HepG2 (cell line): ENCODE results near the gene TMEM218. TPM values are rescaled to one million over a fixed set of nuclear protein-coding genes. Genes with fewer than 3 reads are reported as not detected.

Source experiments
- ATAC-seq: fragments of 200-7000 bp; cut with Tn5 transposase; 3 replicates; pipeline ENCODE4 v1.9.1; 2020; ENCODE audit warnings: mild to moderate bottlenecking, moderate library complexity
- BruUV-seq: library from RNA; stranded (reverse); fragments of 400-500 nt; replicated peaks from 2 replicates; lab custom pipeline; 2021; lab: Mats Ljungman, UMichigan
- CTCF ChIA-PET: fragments of 300-600 bp; formaldehyde crosslinking; extraction: SDS; loops from one replicate; lab custom pipeline; 2021; ENCODE audit warnings: low total read pairs, inconsistent platforms, low intra/inter-chr PET ratio; lab: Yijun Ruan, JAX
- POLR2A ChIA-PET: fragments of 350-600 bp; sonication (Branson Sonifier 250); formaldehyde crosslinking; loops from one replicate; lab custom pipeline; 2020; ENCODE audit warnings: antibody characterized with exemption, inconsistent platforms; lab: Yijun Ruan, JAX
- DNase-seq: peaks from one replicate; pipeline ENCODE4 v3.0.0-alpha.2; 2015; ENCODE audit warnings: low spot score
- FAIRE-seq: peaks from 3 replicates; lab custom pipeline; 2011; peaks lifted over from hg19 to GRCh38; lab: Jason Lieb, UNC
- H2AFZ ChIP-seq: one replicate; pipeline ENCODE4 v1.6.1; 2011; ENCODE audit warnings: low read length, inconsistent platforms
- H3K27ac ChIP-seq: fragments of 300-600 bp; 3 replicates; pipeline ENCODE4 v1.8.0; 2011; ENCODE audit warnings: mixed run types, mild to moderate bottlenecking, mixed read lengths, low read length, inconsistent platforms; ENCODE audit not compliant: insufficient read depth; ENCODE audit errors: extremely low read length
- H3K27me3 ChIP-seq, 2 experiments: fragments of 200-600 bp in 1 of 2; 2 replicates in 1 of 2; 3 replicates in 1 of 2; pipeline versions ENCODE4 v1.6.0 to v1.8.0; 2011; ENCODE audit warnings: low read length in 2 of 2, mild to moderate bottlenecking in 2 of 2, moderate library complexity in 2 of 2, inconsistent platforms in 1 of 2; ENCODE audit not compliant: insufficient read depth in 2 of 2, control insufficient read depth in 1 of 2
- H3K36me3 ChIP-seq, 2 experiments: fragments of 200-600 bp in 1 of 2; replicated peaks in 1 of 2; 2 replicates in 1 of 2; 3 replicates in 1 of 2; pipeline versions ENCODE4 v1.5.1 to v1.8.0; 2011; ENCODE audit warnings: low read length in 2 of 2, inconsistent platforms in 1 of 2; ENCODE audit not compliant: insufficient read depth in 2 of 2, control insufficient read depth in 1 of 2
- H3K4me1 ChIP-seq: 2 replicates; pipeline ENCODE4 v1.5.1; 2012; ENCODE audit warnings: low read length, inconsistent platforms; ENCODE audit not compliant: insufficient read depth
- H3K4me2 ChIP-seq: 2 replicates; pipeline ENCODE4 v1.6.0; 2011; ENCODE audit warnings: low read depth, low read length, inconsistent platforms
- H3K4me3 ChIP-seq, 3 experiments: fragments of 200-600 bp in 1 of 3; sonication (generic), shearing (Covaris generic) in 1 of 3; replicated peaks in 1 of 3; 2 replicates each; pipeline ENCODE4 v1.5.1; 2011 to 2016; ENCODE audit warnings: low read length in 3 of 3, inconsistent platforms in 2 of 3, low read depth in 2 of 3, mild to moderate bottlenecking in 2 of 3, control low read depth in 1 of 3, mixed read lengths in 1 of 3; ENCODE audit not compliant: insufficient read depth in 1 of 3
- H3K79me2 ChIP-seq: one replicate; pipeline ENCODE4 v1.6.1; 2011; ENCODE audit warnings: low read length, inconsistent platforms; ENCODE audit not compliant: insufficient read depth
- H3K9ac ChIP-seq: 2 replicates; pipeline ENCODE4 v1.6.0; 2011; ENCODE audit warnings: mild to moderate bottlenecking, low read depth, low read length, inconsistent platforms; ENCODE audit not compliant: insufficient read depth
- H3K9me3 ChIP-seq: 2 replicates; pipeline ENCODE4 v1.5.1; 2012; ENCODE audit warnings: mild to moderate bottlenecking, low read length
- H4K20me1 ChIP-seq: 2 replicates; pipeline ENCODE4 v1.6.0; 2011; ENCODE audit warnings: inconsistent platforms, mild to moderate bottlenecking, low read length, moderate library complexity; ENCODE audit not compliant: insufficient read depth
- HIC2 ChIP-seq: sonication (generic); formaldehyde crosslinking; IDR thresholded peaks from 2 replicates; pipeline ENCODE4 v1.9.0; 2022; ENCODE audit warnings: low read depth, missing genetic modification reagents
- ONECUT2 ChIP-seq: sonication (generic); formaldehyde crosslinking; IDR thresholded peaks from 2 replicates; pipeline ENCODE4 v1.4.0; 2020; ENCODE audit warnings: missing genetic modification reagents
- RXRB ChIP-seq: IDR thresholded peaks from 2 replicates; pipeline ENCODE4 v1.6.1; 2016; ENCODE audit warnings: borderline replicate concordance, missing genetic modification reagents, missing compliant biosample characterization
- TRIM24 ChIP-seq: sonication (generic); formaldehyde crosslinking; IDR thresholded peaks from 2 replicates; pipeline ENCODE4 v1.8.0; 2022; ENCODE audit warnings: mild to moderate bottlenecking, missing genetic modification reagents
- ZBTB20 ChIP-seq: sonication (generic); formaldehyde crosslinking; IDR thresholded peaks from 2 replicates; pipeline ENCODE4 v1.8.1; 2023; ENCODE audit warnings: missing genetic modification reagents, low read depth, mild to moderate bottlenecking, borderline replicate concordance
- ZNF335 ChIP-seq: sonication (generic); formaldehyde crosslinking; IDR thresholded peaks from 2 replicates; pipeline ENCODE4 v1.4.0; 2020; ENCODE audit warnings: missing genetic modification reagents
- ZNF33A ChIP-seq: sonication (generic); formaldehyde crosslinking; IDR thresholded peaks from 2 replicates; pipeline ENCODE4 v1.5.1; 2020; ENCODE audit warnings: missing genetic modification reagents, mild to moderate bottlenecking, moderate library complexity, borderline replicate concordance
- ZNF432 ChIP-seq: sonication (generic); formaldehyde crosslinking; IDR thresholded peaks from 2 replicates; pipeline ENCODE4 v1.5.0; 2020; ENCODE audit warnings: missing genetic modification reagents, mild to moderate bottlenecking, borderline replicate concordance
- ZNF501 ChIP-seq: sonication (generic); formaldehyde crosslinking; IDR thresholded peaks from 2 replicates; pipeline ENCODE4 v1.5.1; 2020; ENCODE audit warnings: mild to moderate bottlenecking, moderate library complexity, missing genetic modification reagents
- ZNF576 ChIP-seq: sonication (generic); formaldehyde crosslinking; IDR thresholded peaks from 2 replicates; pipeline ENCODE4 v1.4.0; 2020; ENCODE audit warnings: mild to moderate bottlenecking, missing genetic modification reagents
- WGBS: methylation state at CpG from one replicate; pipeline ENCODE4 v1.1.6; 2017; ENCODE audit warnings: low lambda C conversion rate; 5-methylcytosine and 5-hydroxymethylcytosine counted together
- in situ Hi-C: cut with HindIII; loops from 2 replicates; pipeline ENCODE4 v1.10.0; 2017; ENCODE audit warnings: low pct_unique_long_range_greater_than_20kb; ENCODE audit not compliant: extremely low pct_ligation_motif_present
- intact Hi-C: fragments of 100-400 bp; cut with micrococcal nuclease; formaldehyde crosslinking; loops from one replicate; pipeline ENCODE4 v1.10.0; 2022; ENCODE audit not compliant: unreplicated experiment
- polyA plus RNA-seq, 8 experiments: library from polyadenylated mRNA; depleted of rRNA in 3 of 8; stranded (reverse) in 7 of 8; unstranded in 1 of 8; fragments of >200 nt; fragmentation: Illumina TruSeq in 4 of 8; extraction: Trizol in 4 of 8; gene quantifications; 2 replicates each; pipeline versions ENCODE4 v1.2.1 to v1.2.3, GENCODE V29; 2011 to 2016; ENCODE audit warnings: low read depth in 4 of 8, missing spikeins in 1 of 8, mixed read lengths in 1 of 8; ENCODE audit not compliant: insufficient read depth in 1 of 8
- total RNA-seq, 5 experiments: library from RNA; depleted of rRNA; stranded (reverse); fragments of >200 nt; fragmentation: Illumina TruSeq; extraction: Trizol; gene quantifications; 2 replicates each; pipeline ENCODE4 v1.2.3, GENCODE V29; 2016; ENCODE audit warnings: low read depth in 1 of 5
- TF ChIP-seq, protein P1 (sequence below): IDR thresholded peaks from 2 replicates; pipeline ENCODE4 v1.6.1; 2016; ENCODE audit warnings: missing compliant biosample characterization, missing genetic modification reagents, borderline replicate concordance

Gene TMEM218
- total and polyA plus RNA-seq, 2 of the 13 experiments (the other 11 are each of a cell fraction or from before 2014, with no cell fraction given): 11.8 to 14.0 TPM

DNA sequence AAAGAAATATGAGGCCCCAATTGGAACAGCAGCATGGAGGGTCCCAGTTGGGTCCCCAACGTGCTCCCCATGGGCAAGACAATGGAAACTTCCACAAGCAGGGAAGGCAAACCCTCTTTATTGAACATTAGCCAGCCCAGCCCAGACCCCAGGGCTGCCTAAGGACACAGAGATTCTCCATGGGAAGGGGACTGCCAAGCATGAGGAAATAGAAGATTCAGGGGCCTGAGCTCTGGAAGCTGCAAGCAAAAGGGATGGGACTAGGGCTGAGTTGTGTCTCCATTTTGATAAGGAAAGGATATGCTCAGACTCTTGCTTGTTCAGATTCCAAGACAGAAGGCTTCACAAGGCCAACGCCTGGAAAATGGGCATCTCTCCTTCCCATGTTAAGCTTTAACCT lies 23.3 kb downstream of the TMEM218 start:
- FAIRE-seq (no peak), DNase-seq (no peak), ATAC-seq (no peak)
- Histone ChIP-seq H3K9me3 (no peaks in the 10 kb centered on the region), H3K36me3 (no peaks in the 10 kb centered on the region), H3K4me2 (no peak overlapping the region), H3K4me3 (no peak overlapping the region), H3K4me1 (peaks cover 26% of the 10 kb centered on the region), H4K20me1 (no peaks in the 10 kb centered on the region), H3K79me2 (no peaks in the 10 kb centered on the region), H2AFZ (no peak overlapping the region), H3K27ac (no peak overlapping the region), H3K9ac (no peak overlapping the region), H3K27me3 (no peaks in the 10 kb centered on the region)
- TF ChIP-seq ZNF33A (CRISPR knock-in tag): no peak
- TF ChIP-seq ZBTB20 (CRISPR knock-in tag): no peak
- no peak for TF ChIP-seq ONECUT2 (CRISPR knock-in tag)
- no peak for TF ChIP-seq ZNF576 (CRISPR knock-in tag)
- no peak for TF ChIP-seq RXRB
- TF ChIP-seq HIC2 (CRISPR knock-in tag): no peak
- TF ChIP-seq, protein P1, sequence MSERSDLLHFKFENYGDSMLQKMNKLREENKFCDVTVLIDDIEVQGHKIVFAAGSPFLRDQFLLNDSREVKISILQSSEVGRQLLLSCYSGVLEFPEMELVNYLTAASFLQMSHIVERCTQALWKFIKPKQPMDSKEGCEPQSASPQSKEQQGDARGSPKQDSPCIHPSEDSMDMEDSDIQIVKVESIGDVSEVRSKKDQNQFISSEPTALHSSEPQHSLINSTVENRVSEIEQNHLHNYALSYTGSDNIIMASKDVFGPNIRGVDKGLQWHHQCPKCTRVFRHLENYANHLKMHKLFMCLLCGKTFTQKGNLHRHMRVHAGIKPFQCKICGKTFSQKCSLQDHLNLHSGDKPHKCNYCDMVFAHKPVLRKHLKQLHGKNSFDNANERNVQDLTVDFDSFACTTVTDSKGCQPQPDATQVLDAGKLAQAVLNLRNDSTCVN (CRISPR knock-in tag): no peak
- TF ChIP-seq ZNF335: no peak
- TF ChIP-seq ZNF432 (CRISPR knock-in tag): no peak
- TF ChIP-seq ZNF501: no peak
- TF ChIP-seq TRIM24 (CRISPR knock-in tag): no peak
- WGBS: 46% methylated on average over 2 of the region's 2 CpGs
- in situ Hi-C loops (no loop called here), intact Hi-C loops (no loop called here)
- POLR2A ChIA-PET: interaction anchor here (0.7 kb wide), 1 partner anchor 135 kb away, joined by 3 read pairs; no protein-coding TSS in a partner anchor
- no TSS peak for BruUV-seq
- CTCF ChIA-PET: no interaction called here
